ENCODE data around the gene SUPT5H. TPM values are rescaled to one million over a fixed set of nuclear protein-coding genes. Genes with fewer than 3 reads are reported as not detected.
A peak's percentile ranks its signal among the peaks of the same experiment; 100 is the strongest.

Gene SUPT5H
- polyA plus RNA-seq, 1 experiment: 78.0 TPM

DNA sequence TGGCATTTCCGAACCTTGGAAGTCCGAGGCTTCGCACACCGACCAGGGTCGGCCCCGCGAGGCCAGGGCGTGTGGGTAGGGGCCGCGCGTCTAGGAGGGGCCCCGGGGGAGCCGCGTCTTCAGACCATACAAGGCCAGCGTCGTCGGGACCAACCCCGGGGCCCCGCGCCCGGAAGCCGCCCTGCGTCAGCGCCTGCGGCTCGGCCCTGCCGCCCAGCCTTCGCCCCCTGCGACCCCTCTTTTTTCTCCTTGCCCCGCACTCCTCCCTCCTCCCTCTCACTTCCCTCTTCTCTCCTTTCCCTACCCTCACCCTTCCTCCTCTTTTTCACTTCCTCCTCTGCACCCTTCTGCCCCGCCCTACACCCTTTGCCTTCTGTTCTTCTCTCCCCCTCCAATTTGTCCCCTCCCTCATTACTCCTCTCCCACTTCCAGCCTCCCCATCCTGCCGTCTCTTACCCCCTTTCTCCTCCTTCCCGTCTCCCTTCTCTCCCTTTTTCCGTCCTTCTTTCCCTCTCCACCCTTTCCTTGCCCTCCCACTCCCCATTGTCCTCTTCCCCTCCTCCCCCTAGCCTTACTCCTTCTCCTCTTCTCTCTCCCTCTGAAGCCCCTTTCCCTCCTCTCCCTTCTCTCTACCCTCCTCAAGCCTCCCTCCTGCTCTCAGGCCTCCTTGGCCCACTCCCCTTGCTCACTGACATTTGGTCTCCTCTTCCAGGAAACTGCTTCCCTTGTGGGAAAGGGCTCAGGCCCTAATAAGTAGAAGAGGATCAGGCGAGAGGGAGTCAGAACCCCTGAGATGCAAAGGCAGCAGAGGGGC, 35.2 kb upstream of the SUPT5H start:
- Histone ChIP-seq H3K27me3 (ENCODE audit: control insufficient read depth, insufficient read depth, low read length) (no peaks in the 10 kb centered on the region), H3K27ac (ENCODE audit: low read depth, low read length) (peak overlapping the region; percentile 96), H3K4me3 (ENCODE audit: low read depth, low read length) (peak overlapping the region; percentile 93), H3K9me3 (ENCODE audit: control insufficient read depth, insufficient read depth, low read length) (peaks cover 8% of the 10 kb centered on the region; the same call in 1 of the 2 replicates)
- CTCF ChIA-PET: no interaction called here
- POLR2A ChIA-PET: no interaction called here
- DNase-seq (ENCODE audit: low read depth, low spot score): no peak
- TF ChIP-seq, protein P1, sequence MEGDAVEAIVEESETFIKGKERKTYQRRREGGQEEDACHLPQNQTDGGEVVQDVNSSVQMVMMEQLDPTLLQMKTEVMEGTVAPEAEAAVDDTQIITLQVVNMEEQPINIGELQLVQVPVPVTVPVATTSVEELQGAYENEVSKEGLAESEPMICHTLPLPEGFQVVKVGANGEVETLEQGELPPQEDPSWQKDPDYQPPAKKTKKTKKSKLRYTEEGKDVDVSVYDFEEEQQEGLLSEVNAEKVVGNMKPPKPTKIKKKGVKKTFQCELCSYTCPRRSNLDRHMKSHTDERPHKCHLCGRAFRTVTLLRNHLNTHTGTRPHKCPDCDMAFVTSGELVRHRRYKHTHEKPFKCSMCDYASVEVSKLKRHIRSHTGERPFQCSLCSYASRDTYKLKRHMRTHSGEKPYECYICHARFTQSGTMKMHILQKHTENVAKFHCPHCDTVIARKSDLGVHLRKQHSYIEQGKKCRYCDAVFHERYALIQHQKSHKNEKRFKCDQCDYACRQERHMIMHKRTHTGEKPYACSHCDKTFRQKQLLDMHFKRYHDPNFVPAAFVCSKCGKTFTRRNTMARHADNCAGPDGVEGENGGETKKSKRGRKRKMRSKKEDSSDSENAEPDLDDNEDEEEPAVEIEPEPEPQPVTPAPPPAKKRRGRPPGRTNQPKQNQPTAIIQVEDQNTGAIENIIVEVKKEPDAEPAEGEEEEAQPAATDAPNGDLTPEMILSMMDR (IDR thresholded peaks at IDR 0.05; ENCODE audit: low read depth, low read length): no peak

DNA sequence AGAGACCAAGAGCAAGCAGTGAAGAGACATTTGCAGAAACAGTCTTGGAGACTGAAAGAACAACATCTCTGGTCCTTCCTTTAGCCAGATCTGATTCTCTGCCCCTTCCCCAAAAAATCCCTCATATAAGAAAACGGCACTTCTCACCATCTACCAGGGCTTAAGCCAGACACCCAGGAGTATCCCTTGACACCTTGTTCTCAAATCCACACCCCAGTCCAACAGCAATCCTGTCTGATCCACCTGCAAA, 34.6 kb upstream of the SUPT5H start:
- Histone ChIP-seq H3K9me3 (ENCODE audit: control insufficient read depth, insufficient read depth, low read length) (peaks cover 8% of the 10 kb centered on the region; the same call in 1 of the 2 replicates), H3K27me3 (ENCODE audit: control insufficient read depth, insufficient read depth, low read length) (no peaks in the 10 kb centered on the region), H3K4me3 (ENCODE audit: low read depth, low read length) (peak overlapping the region; percentile 93; the same call in 1 of the 2 replicates), H3K27ac (ENCODE audit: low read depth, low read length) (peak overlapping the region; percentile 96)
- ChIA-PET CTCF (interaction anchor here (1.5 to 2.2 kb wide), 2 partner anchors 9 to 13 kb away, joined by 14 to 67 read pairs; no protein-coding TSS in a partner anchor), POLR2A (interaction anchor here (2.1 to 2.3 kb wide), 3 partner anchors 18 to 25 kb away, joined by 10 to 27 read pairs (median 11); partner anchors contain the start of genes MED29, PAF1 and RPS16)
- no peak for DNase-seq (ENCODE audit: low read depth, low spot score)
- TF ChIP-seq, protein P1 (IDR thresholded peaks at IDR 0.05; ENCODE audit: low read depth, low read length): no peak

DNA sequence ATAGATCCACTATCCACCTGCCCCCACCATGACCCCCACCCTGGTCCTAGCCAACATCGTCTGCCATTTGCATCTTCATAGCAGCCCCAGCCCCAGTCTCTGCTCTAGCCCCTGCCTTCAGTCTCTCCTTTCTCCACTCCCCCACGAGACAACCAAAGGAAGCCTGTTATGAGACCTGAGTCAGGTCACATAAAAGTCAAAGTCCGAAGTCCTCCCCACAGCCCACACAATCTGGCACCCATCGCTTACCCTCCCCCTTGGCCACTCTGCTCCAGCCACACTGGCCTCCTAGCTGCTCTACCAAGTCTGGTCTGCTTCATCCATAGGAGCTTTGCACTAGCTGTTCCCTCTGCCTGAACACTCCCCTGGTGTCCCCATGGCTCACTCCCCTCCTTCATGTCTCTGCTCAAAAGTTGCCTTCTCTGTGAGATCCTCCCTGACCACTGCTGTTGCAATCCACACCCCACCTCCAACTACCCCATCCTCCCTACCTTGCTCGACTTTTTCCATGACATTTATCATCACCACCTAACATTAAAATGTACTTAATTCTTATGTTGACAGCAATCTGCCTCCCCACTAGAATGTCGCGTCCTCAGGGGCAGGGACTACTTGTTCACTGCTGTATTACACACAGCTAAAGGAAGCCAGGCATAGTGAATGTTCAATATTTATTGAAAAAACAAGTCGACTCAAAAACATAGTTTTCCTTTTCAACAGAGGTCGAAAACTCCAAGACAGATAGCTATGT, 34.1 kb upstream of the SUPT5H start:
- no peak for DNase-seq (ENCODE audit: low read depth, low spot score)
- TF ChIP-seq, protein P1 (IDR thresholded peaks at IDR 0.05; ENCODE audit: low read depth, low read length): no peak
- CTCF ChIA-PET: interaction anchor here (0.6 to 2.2 kb wide), 14 partner anchors 8 to 125 kb away, joined by 3 to 67 read pairs (median 3); partner anchors contain the start of genes MED29, PAF1 and RPS16
- H3K4me3 ChIP-seq (ENCODE audit: low read depth, low read length): peak overlapping the region; percentile 14
- POLR2A ChIA-PET: interaction anchor here (1.0 to 2.3 kb wide), 8 partner anchors 8 to 69 kb away, joined by 3 to 27 read pairs (median 7); partner anchors contain the start of genes MED29, PAF1, RPS16 and SAMD4B
- peak overlapping the region; percentile 96 for H3K27ac ChIP-seq (ENCODE audit: low read depth, low read length)
- H3K9me3 ChIP-seq (ENCODE audit: control insufficient read depth, insufficient read depth, low read length): peaks cover 8% of the 10 kb centered on the region; the same call in 1 of the 2 replicates
- no peaks in the 10 kb centered on the region for H3K27me3 ChIP-seq (ENCODE audit: control insufficient read depth, insufficient read depth, low read length)

DNA sequence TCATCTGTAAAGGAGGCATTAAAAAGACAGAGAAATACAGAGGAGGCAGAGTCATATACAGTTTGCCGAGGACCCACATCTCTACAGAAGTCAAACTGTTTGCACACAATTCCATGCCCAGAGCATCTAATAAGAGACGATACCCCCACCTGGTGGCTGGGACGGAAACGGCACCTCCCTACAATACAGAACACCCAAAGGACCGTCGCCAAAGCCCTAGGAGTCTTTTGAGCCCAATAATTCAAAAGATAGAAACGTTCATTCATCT, 33.6 kb upstream of the SUPT5H start:
- peaks cover 8% of the 10 kb centered on the region; the same call in 1 of the 2 replicates for H3K9me3 ChIP-seq (ENCODE audit: control insufficient read depth, insufficient read depth, low read length)
- ChIA-PET POLR2A (interaction anchor here (1.0 to 2.3 kb wide), 8 partner anchors 8 to 70 kb away, joined by 3 to 27 read pairs (median 7); partner anchors contain the start of genes MED29, PAF1, RPS16 and SAMD4B), CTCF (interaction anchor here (0.6 to 2.2 kb wide), 14 partner anchors 8 to 125 kb away, joined by 3 to 67 read pairs (median 3); partner anchors contain the start of genes MED29, PAF1 and RPS16)
- H3K27ac ChIP-seq (ENCODE audit: low read depth, low read length): peak overlapping the region; percentile 47
- peak overlapping the region; percentile 46 for H3K4me3 ChIP-seq (ENCODE audit: low read depth, low read length)
- H3K27me3 ChIP-seq (ENCODE audit: control insufficient read depth, insufficient read depth, low read length): no peaks in the 10 kb centered on the region
- DNase-seq (ENCODE audit: low read depth, low spot score): peak; percentile 86
- TF ChIP-seq, protein P1 (IDR thresholded peaks at IDR 0.05; ENCODE audit: low read depth, low read length): peak; percentile 96

Measured in AG04450 (cell line).